NB4 (cell line): ENCODE results near the gene IL7R.

ENCODE experiments used
- MAX ChIP-seq: IDR thresholded peaks from 2 replicates; pipeline ENCODE4 v1.6.1; 2011; ENCODE audit warnings: low read depth, low read length
- MYC ChIP-seq: IDR thresholded peaks from 2 replicates; pipeline ENCODE4 v1.6.1; 2011; ENCODE audit warnings: low read depth, low read length
- POLR2A ChIP-seq: IDR thresholded peaks from 2 replicates; pipeline ENCODE4 v1.6.1; 2011; ENCODE audit warnings: mild to moderate bottlenecking; ENCODE audit not compliant: insufficient read length; ENCODE audit errors: extremely low read depth
- TF ChIP-seq, protein P1 (sequence below): IDR thresholded peaks from one replicate; pipeline ENCODE4 v1.5.1; 2012; ENCODE audit warnings: low read depth, low read length

- TF ChIP-seq POLR2A (no peak), MYC (no peak), MAX (no peak)
- TF ChIP-seq, protein P1, sequence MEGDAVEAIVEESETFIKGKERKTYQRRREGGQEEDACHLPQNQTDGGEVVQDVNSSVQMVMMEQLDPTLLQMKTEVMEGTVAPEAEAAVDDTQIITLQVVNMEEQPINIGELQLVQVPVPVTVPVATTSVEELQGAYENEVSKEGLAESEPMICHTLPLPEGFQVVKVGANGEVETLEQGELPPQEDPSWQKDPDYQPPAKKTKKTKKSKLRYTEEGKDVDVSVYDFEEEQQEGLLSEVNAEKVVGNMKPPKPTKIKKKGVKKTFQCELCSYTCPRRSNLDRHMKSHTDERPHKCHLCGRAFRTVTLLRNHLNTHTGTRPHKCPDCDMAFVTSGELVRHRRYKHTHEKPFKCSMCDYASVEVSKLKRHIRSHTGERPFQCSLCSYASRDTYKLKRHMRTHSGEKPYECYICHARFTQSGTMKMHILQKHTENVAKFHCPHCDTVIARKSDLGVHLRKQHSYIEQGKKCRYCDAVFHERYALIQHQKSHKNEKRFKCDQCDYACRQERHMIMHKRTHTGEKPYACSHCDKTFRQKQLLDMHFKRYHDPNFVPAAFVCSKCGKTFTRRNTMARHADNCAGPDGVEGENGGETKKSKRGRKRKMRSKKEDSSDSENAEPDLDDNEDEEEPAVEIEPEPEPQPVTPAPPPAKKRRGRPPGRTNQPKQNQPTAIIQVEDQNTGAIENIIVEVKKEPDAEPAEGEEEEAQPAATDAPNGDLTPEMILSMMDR = no peak
Measured at GRCh38 chr5:35854248-35854647, 2.4 kb upstream of the IL7R start.
